K562 (cell line): ENCODE measurements around the gene IKZF3. TPM values are rescaled to one million over a fixed set of nuclear protein-coding genes. Genes with fewer than 3 reads are reported as not detected.

Source experiments
- ATAC-seq: fragments of 200-7000 bp; cut with Tn5 transposase; 3 replicates; pipeline ENCODE4 v1.9.1; 2020; ENCODE audit warnings: moderate library complexity
- BruUV-seq: library from RNA; stranded (reverse); fragments of 400-500 nt; replicated peaks from 2 replicates; lab custom pipeline; 2021; lab: Mats Ljungman, UMichigan
- CTCF ChIA-PET: fragments of 300-600 bp; formaldehyde crosslinking; extraction: SDS; loops from one replicate; lab custom pipeline; 2021; ENCODE audit warnings: low intra/inter-chr PET ratio; lab: Yijun Ruan, JAX
- POLR2A ChIA-PET: fragments of 300-600, 350-650 bp; sonication (Branson Sonifier 250); formaldehyde crosslinking; extraction: SDS; loops from one replicate; lab custom pipeline; 2021; ENCODE audit warnings: antibody characterized with exemption, inconsistent platforms; lab: Yijun Ruan, JAX
- DNase-seq, 4 experiments: peaks; one replicate each; pipeline versions ENCODE4 v3.0.0 to v3.0.0-alpha.2; 2011 to 2018; ENCODE audit warnings: low spot score in 3 of 4, mixed read lengths in 3 of 4; ENCODE audit errors: extremely low read depth in 1 of 4
- FAIRE-seq: peaks from 2 replicates; lab custom pipeline; 2011; peaks lifted over from hg19 to GRCh38; lab: Jason Lieb, UNC
- H2AFZ ChIP-seq: 2 replicates; pipeline ENCODE4 v1.6.0; 2011; ENCODE audit warnings: low read depth, low read length, control low read depth, inconsistent platforms
- H3K27ac ChIP-seq: fragments of 200-600 bp; 3 replicates; pipeline ENCODE4 v1.8.0; 2011; ENCODE audit warnings: low read depth, mild to moderate bottlenecking, control low read depth, inconsistent platforms, low read length, moderate library complexity, mixed read lengths; ENCODE audit errors: extremely low read depth
- H3K27me3 ChIP-seq, 2 experiments: fragments of 300-600 bp in 1 of 2; 2 replicates in 1 of 2; 3 replicates in 1 of 2; pipeline versions ENCODE4 v1.6.0 to v1.8.0; 2011; ENCODE audit warnings: inconsistent platforms in 2 of 2, low read length in 2 of 2, mild to moderate bottlenecking in 1 of 2, mixed read lengths in 1 of 2, moderate library complexity in 1 of 2; ENCODE audit not compliant: control insufficient read depth in 2 of 2, insufficient read depth in 2 of 2
- H3K36me3 ChIP-seq: fragments of 300-600 bp; 3 replicates; pipeline ENCODE4 v1.8.0; 2011; ENCODE audit warnings: mild to moderate bottlenecking, low read length, inconsistent platforms; ENCODE audit not compliant: control insufficient read depth, insufficient read depth
- H3K4me1 ChIP-seq, 2 experiments: fragments of 200-600 bp in 1 of 2; replicated peaks in 1 of 2; 2 replicates in 1 of 2; 3 replicates in 1 of 2; pipeline versions ENCODE4 v1.5.1 to v1.8.0; 2011; ENCODE audit warnings: inconsistent platforms in 2 of 2, low read length in 2 of 2, mild to moderate bottlenecking in 1 of 2, mixed read lengths in 1 of 2, moderate library complexity in 1 of 2; ENCODE audit not compliant: control insufficient read depth in 2 of 2, insufficient read depth in 2 of 2
- H3K4me2 ChIP-seq: 2 replicates; pipeline ENCODE4 v1.6.1; 2011; ENCODE audit warnings: low read length, control low read depth, inconsistent platforms, mixed read lengths; ENCODE audit not compliant: insufficient read depth
- H3K4me3 ChIP-seq: fragments of 200-600 bp; sonication (generic), shearing (Covaris generic); 2 replicates; pipeline ENCODE4 v1.5.1; 2016; ENCODE audit warnings: control low read depth, inconsistent platforms
- H3K79me2 ChIP-seq: fragments of 200-600 bp; 3 replicates; pipeline ENCODE4 v1.8.0; 2011; ENCODE audit warnings: low read length, inconsistent platforms; ENCODE audit not compliant: control insufficient read depth, insufficient read depth
- H3K9ac ChIP-seq, 2 experiments: 2 replicates each; pipeline versions ENCODE4 v1.6.0 to v1.6.1; 2011; ENCODE audit warnings: low read depth in 2 of 2, low read length in 2 of 2, control low read depth in 1 of 2, inconsistent platforms in 1 of 2, mild to moderate bottlenecking in 1 of 2, mixed read lengths in 1 of 2; ENCODE audit not compliant: insufficient read depth in 1 of 2
- H3K9me1 ChIP-seq: one replicate; pipeline ENCODE4 v1.6.0; 2011; ENCODE audit warnings: inconsistent platforms, mild to moderate bottlenecking, low read length, moderate library complexity; ENCODE audit not compliant: control insufficient read depth, insufficient read depth
- H3K9me3 ChIP-seq: replicated peaks from 2 replicates; pipeline ENCODE4 v1.5.1; 2011; ENCODE audit warnings: low read depth, low read length, inconsistent platforms; ENCODE audit not compliant: control insufficient read depth, insufficient read depth
- H4K20me1 ChIP-seq: replicated peaks from 2 replicates; pipeline ENCODE4 v1.6.1; 2011; ENCODE audit warnings: low read length, inconsistent platforms, mixed read lengths; ENCODE audit not compliant: control insufficient read depth, insufficient read depth
- AFF1 ChIP-seq, 2 experiments: fragments of 450-650 bp; IDR thresholded peaks; 2 replicates each; pipeline ENCODE4 v1.6.1; 2018; ENCODE audit warnings: mild to moderate bottlenecking in 2 of 2, low read depth in 1 of 2; ENCODE audit not compliant: partially characterized antibody in 2 of 2
- C11orf30 ChIP-seq: fragments of 450-650 bp; IDR thresholded peaks from 2 replicates; pipeline ENCODE4 v1.6.1; 2016; ENCODE audit warnings: low read depth, mild to moderate bottlenecking
- FOXP4 ChIP-seq: sonication (generic); formaldehyde crosslinking; IDR thresholded peaks from 2 replicates; pipeline ENCODE4 v1.8.0; 2022; ENCODE audit warnings: mild to moderate bottlenecking, missing genetic modification reagents, borderline replicate concordance
- NCOA1 ChIP-seq: fragments of 450-650 bp; IDR thresholded peaks from 2 replicates; pipeline ENCODE4 v1.6.1; 2016; ENCODE audit warnings: low read depth
- USF2 ChIP-seq: sonication (generic); formaldehyde crosslinking; IDR thresholded peaks from 2 replicates; pipeline ENCODE4 v1.5.0; 2020; ENCODE audit warnings: missing genetic modification reagents
- ZBTB12 ChIP-seq: fragments of 250-450 bp; sonication (Bioruptor Pico); IDR thresholded peaks from 2 replicates; pipeline ENCODE4 v1.4.0; 2020
- ZFP36 ChIP-seq: fragments of 150-350 bp; IDR thresholded peaks from 2 replicates; pipeline ENCODE4 v1.6.1; 2018; ENCODE audit warnings: low read length, low read depth; ENCODE audit not compliant: partially characterized antibody
- ZNF444 ChIP-seq: fragments of 250-450 bp; sonication (Bioruptor Pico); IDR thresholded peaks from 2 replicates; pipeline ENCODE4 v1.4.0; 2020; ENCODE audit warnings: mild to moderate bottlenecking, moderate library complexity
- WGBS: fragments of 100-300 bp; shearing (Covaris generic); methylation state at CpG from one replicate; pipeline ENCODE4 v1.1.6; 2016; ENCODE audit warnings: low coverage, mixed read lengths; ENCODE audit not compliant: insufficient coverage; ENCODE audit errors: missing lambda C conversion rate; 5-methylcytosine and 5-hydroxymethylcytosine counted together
- in situ Hi-C: fragments of 300-500 bp; cut with MboI; formaldehyde crosslinking; loops from 4 replicates; pipeline ENCODE4 v1.15.0; 2018; ENCODE audit warnings: inconsistent platforms, mixed read lengths
- intact Hi-C: fragments of 100-400 bp; cut with micrococcal nuclease; formaldehyde crosslinking; loops from 2 replicates; pipeline ENCODE4 v1.14.2; 2022
- polyA plus RNA-seq, 8 experiments: library from polyadenylated mRNA; depleted of rRNA in 4 of 8; stranded (reverse) in 5 of 8; unstranded in 3 of 8; fragments of >200 nt; fragmentation: Nextera tagmentation in 2 of 8; fragmentation: Illumina TruSeq in 1 of 8; extraction: Ambion mirVana in 2 of 8; extraction: Trizol in 1 of 8; gene quantifications; 2 replicates each; pipeline versions ENCODE4 v1.2.1 to v1.2.3, GENCODE V29; 2011 to 2014; ENCODE audit warnings: inconsistent platforms in 1 of 8, missing spikeins in 1 of 8
- total RNA-seq, 7 experiments: library from RNA; depleted of rRNA in 6 of 7; stranded (reverse); fragments of >200 nt in 6 of 7; fragmentation: Illumina TruSeq in 2 of 7; extraction: Trizol in 2 of 7; gene quantifications; 2 replicates each; pipeline versions ENCODE4 v1.2.1 to v1.2.3, GENCODE V29; 2011 to 2021; ENCODE audit warnings: low replicate concordance in 1 of 7

Gene IKZF3
- total and polyA plus RNA-seq, 9 of the 15 experiments (the other 6 are each of a cell fraction or from before 2014, with no cell fraction given) = 0.06 to 1.6 (median 0.62) TPM

GRCh38 chr17:39800540-39800939 is 63.6 kb downstream of the IKZF3 start (continued):
- TF ChIP-seq AFF1 (IDR thresholded peaks at IDR 0.05; ENCODE audit: low read depth in 1 of 2, partially characterized antibody in 2 of 2) (no peak), NCOA1 (no peak), ZBTB12 (CRISPR knock-in tag) (no peak)

GRCh38 chr17:39799395-39799794 is 64.7 kb downstream of the IKZF3 start:
- no TSS peak for BruUV-seq
- peaks cover 5 to 7% of the 10 kb centered on the region in 2 experiments; a peak in 3 of 5 replicates for H3K27me3 ChIP-seq
- ATAC-seq (no peak), FAIRE-seq (no peak), DNase-seq (no peak)
- no peaks in the 10 kb centered on the region for H3K79me2 ChIP-seq
- no peaks in the 10 kb centered on the region for H4K20me1 ChIP-seq
- no peaks in the 10 kb centered on the region for H3K36me3 ChIP-seq
- no peak overlapping the region for H3K4me2 ChIP-seq
- no peak overlapping the region for H2AFZ ChIP-seq
- 17% methylated on average over 1 of the region's 1 CpG for WGBS
- no peak overlapping the region for H3K27ac ChIP-seq
- ChIA-PET CTCF (no interaction called here), POLR2A (no interaction called here)
- no peaks in the 10 kb centered on the region for H3K9me1 ChIP-seq
- intact Hi-C loops = no loop called here
- in situ Hi-C loops = no loop called here
- peak; percentile 48 for TF ChIP-seq ZFP36
- no peak for TF ChIP-seq USF2 (CRISPR knock-in tag)
- TF ChIP-seq ZNF444 = no peak
- no peak for TF ChIP-seq FOXP4 (CRISPR knock-in tag)
- no peak for TF ChIP-seq C11orf30
- H3K4me1 ChIP-seq = no peaks in the 10 kb centered on the region
- no peak overlapping the region for H3K4me3 ChIP-seq
- H3K9ac ChIP-seq = no peak overlapping the region
- H3K9me3 ChIP-seq = no peaks in the 10 kb centered on the region
